ENCODE data around the gene CCNK. TPM values are rescaled to one million over a fixed set of nuclear protein-coding genes. Genes with fewer than 3 reads are reported as not detected.
A peak's percentile ranks its signal among the peaks of the same experiment; 100 is the strongest.

CCNK gene
- total RNA-seq, 1 experiment from 2014 or later = 84.7 TPM

GRCh38 chr14:99508896-99509629 lies 27.9 kb downstream of the CCNK start:
- no peak for DNase-seq (ENCODE audit: low spot score)
- TF ChIP-seq CBFB (CRISPR knock-in tag; IDR thresholded peaks at IDR 0.05; ENCODE audit: low read depth) = no peak
- TF ChIP-seq MLX (CRISPR knock-in tag; IDR thresholded peaks at IDR 0.05) = no peak
- no peak for TF ChIP-seq ZNF532 (CRISPR knock-in tag; IDR thresholded peaks at IDR 0.05; ENCODE audit: borderline replicate concordance)
- TF ChIP-seq E2F4 (CRISPR knock-in tag; IDR thresholded peaks at IDR 0.05; ENCODE audit: borderline replicate concordance, low read depth) = no peak
- TF ChIP-seq ZMAT4 (CRISPR knock-in tag; IDR thresholded peaks at IDR 0.05) = no peak
- TF ChIP-seq ZNF281 (CRISPR knock-in tag; IDR thresholded peaks at IDR 0.05) = no peak
- TF ChIP-seq CTCF (IDR thresholded peaks at IDR 0.05) = no peak
- no peak for TF ChIP-seq SP1 (CRISPR knock-in tag; conservative IDR thresholded peaks at IDR 0.05)
- TF ChIP-seq GRHL2 (CRISPR knock-in tag; IDR thresholded peaks at IDR 0.05; ENCODE audit: insufficient replicate concordance, severe bottlenecking) = no peak
- ATAC-seq = peak; percentile 71
- H3K4me1 Mint-ChIP-seq = peaks cover 22% of the 10 kb centered on the region
- no peak overlapping the region for H3K4me3 Mint-ChIP-seq
- no peaks in the 10 kb centered on the region for H3K9me3 Mint-ChIP-seq
- ChIA-PET POLR2A (no interaction called here), CTCF (interaction anchor here (0.6 kb wide), 1 partner anchor 132 kb away, joined by 4 read pairs; no protein-coding TSS in a partner anchor)
- peaks cover 54% of the 10 kb centered on the region for H3K36me3 Mint-ChIP-seq
- no peaks in the 10 kb centered on the region for H3K27me3 Mint-ChIP-seq (ENCODE audit: low read depth)
- H3K27ac Mint-ChIP-seq = peak overlapping the region; percentile 89

GRCh38 chr14:99509871-99510555 lies 28.8 kb downstream of the CCNK start:
- Mint-ChIP-seq H3K36me3 (peaks cover 46% of the 10 kb centered on the region), H3K4me1 (peaks cover 15% of the 10 kb centered on the region), H3K4me3 (no peak overlapping the region), H3K27me3 (ENCODE audit: low read depth) (no peaks in the 10 kb centered on the region), H3K9me3 (no peaks in the 10 kb centered on the region), H3K27ac (0 out of 2 replicates have a peak overlapping the region, but pooled peaks have one; percentile 89)
- POLR2A ChIA-PET = interaction anchor here (1.1 kb wide), 1 partner anchor 39 kb away, joined by 3 read pairs; no protein-coding TSS in a partner anchor
- no peak for DNase-seq (ENCODE audit: low spot score)
- TF ChIP-seq GTF2I (CRISPR knock-in tag; conservative IDR thresholded peaks at IDR 0.05) = no peak
- no peak for TF ChIP-seq HMGA2 (CRISPR knock-in tag; IDR thresholded peaks at IDR 0.05)
- no peak for TF ChIP-seq NFYB (CRISPR knock-in tag; conservative IDR thresholded peaks at IDR 0.05; ENCODE audit: low read depth)
- TF ChIP-seq NR2C2 (CRISPR knock-in tag; IDR thresholded peaks at IDR 0.05) = no peak
- TF ChIP-seq ZNF396 (CRISPR knock-in tag; IDR thresholded peaks at IDR 0.05; ENCODE audit: borderline replicate concordance) = no peak
- TF ChIP-seq PREB (CRISPR knock-in tag; IDR thresholded peaks at IDR 0.05; ENCODE audit: borderline replicate concordance) = no peak
- no peak for TF ChIP-seq CBFB (CRISPR knock-in tag; IDR thresholded peaks at IDR 0.05; ENCODE audit: low read depth)
- CTCF ChIA-PET = interaction anchor here (0.6 kb wide), 1 partner anchor 601 kb away, joined by 3 read pairs; no protein-coding TSS in a partner anchor
- ATAC-seq = no peak

All from WTC11 (cell line).